NCI-H460 (cell line): ENCODE measurements around the gene RNASE1. TPM values are rescaled to one million over a fixed set of nuclear protein-coding genes. Genes with fewer than 3 reads are reported as not detected.
"Not testable (repeated sequence)": the region's sequence is repeated elsewhere in the genome, so short reads cannot be mapped to it uniquely, and the experiment has no call there.

Experiments used
- DNase-seq: peaks from one replicate; pipeline ENCODE4 v3.0.0-alpha.2; 2016; ENCODE audit warnings: low read depth; ENCODE audit errors: extremely low read depth
- total RNA-seq: library from RNA; depleted of rRNA; stranded (reverse); fragments of >200 nt; shearing (Covaris generic); gene quantifications from 2 replicates; pipeline ENCODE4 v1.2.3, GENCODE V29; 2014; rRNA removed

RNASE1 gene
- total RNA-seq, 1 experiment from 2014 or later = not detected

GRCh38 chr14:20775043-20775442 is 27.6 kb downstream of the RNASE1 start:
- DNase-seq = no peak

GRCh38 chr14:20774258-20774824 is 28.3 kb downstream of the RNASE1 start:
- no peak for DNase-seq

GRCh38 chr14:20772650-20773049 is 30.0 kb downstream of the RNASE1 start:
- DNase-seq = no peak

- DNase-seq = no peak
These were observed 33.2 kb downstream of the RNASE1 start for GRCh38 chr14:20769421-20769820.

DNA sequence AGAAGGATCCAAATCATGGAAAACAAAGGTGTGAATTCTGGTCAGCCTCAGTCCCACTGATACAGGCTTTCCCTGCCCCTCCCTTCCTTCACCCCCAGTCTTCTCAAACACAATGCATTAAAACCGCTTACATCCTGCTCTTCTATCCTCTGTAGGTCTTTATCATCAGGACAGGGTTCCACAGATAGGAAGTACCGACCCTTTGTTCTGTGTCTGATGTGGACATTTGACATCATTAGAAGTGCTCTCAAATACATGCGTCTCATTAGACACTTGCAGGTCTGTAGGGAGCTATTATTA is 34.1 kb downstream of the RNASE1 start:
- no peak for DNase-seq

- no peak for DNase-seq
These were observed 41.7 kb downstream of the RNASE1 start for GRCh38 chr14:20760950-20761349.

DNA sequence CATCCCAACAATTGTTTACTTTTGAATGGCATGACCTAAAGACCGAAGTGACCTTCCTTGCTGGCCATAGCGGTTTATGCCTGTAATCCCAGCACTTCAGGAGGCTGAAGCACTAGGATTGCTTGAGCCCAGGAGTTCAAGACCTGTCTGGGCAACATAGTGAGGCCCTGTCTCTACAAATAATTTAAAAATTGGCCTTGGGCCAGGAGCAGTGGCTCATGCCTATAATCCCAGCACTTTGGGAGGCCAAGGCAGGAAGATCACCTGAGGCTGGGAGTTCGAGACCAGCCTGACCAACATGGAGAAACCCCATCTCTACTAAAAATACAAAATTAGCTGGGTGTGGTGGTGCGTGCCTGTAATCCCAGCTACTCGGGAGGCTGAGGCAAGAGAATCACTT is 43.2 kb downstream of the RNASE1 start:
- DNase-seq = not testable (repeated sequence)

DNA sequence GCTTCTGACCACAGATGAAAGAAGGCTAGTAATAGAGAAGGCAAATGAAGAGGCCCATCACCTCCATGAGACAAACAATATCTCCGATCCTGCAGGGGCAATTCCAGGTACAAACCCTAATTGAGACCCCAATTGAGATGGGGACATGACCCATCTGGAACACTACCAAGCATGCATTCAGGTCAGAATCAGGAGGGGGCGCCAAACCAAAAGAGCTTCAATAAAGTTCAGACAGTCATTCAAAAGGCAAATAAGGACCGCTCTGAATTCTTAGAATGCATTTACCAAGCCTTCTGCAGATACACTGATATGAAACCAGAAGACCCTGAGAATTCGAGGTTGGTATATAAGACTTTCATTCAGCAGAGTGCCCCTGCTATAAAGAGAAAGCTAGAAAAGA is 44.7 kb downstream of the RNASE1 start:
- no peak for DNase-seq

DNA sequence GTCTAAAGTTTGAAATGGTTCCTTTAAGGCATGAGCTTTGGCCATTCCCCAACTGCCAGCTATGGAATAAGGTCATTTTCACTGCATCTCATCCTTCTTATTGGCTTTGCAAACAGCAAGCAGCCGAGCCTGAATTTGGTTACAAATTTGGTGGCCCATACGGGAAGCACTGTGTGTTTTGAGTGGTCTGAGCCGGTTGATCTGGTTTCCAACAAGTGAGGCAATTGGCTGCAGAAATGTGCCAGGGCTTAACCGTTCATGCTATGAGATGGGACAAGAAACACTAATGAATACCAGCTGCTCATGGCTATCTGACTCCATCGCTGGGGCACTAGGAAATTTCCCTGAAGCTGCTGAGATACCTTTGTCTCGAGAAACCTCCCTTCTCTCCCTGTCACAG is 47.6 kb downstream of the RNASE1 start:
- DNase-seq = no peak

DNA sequence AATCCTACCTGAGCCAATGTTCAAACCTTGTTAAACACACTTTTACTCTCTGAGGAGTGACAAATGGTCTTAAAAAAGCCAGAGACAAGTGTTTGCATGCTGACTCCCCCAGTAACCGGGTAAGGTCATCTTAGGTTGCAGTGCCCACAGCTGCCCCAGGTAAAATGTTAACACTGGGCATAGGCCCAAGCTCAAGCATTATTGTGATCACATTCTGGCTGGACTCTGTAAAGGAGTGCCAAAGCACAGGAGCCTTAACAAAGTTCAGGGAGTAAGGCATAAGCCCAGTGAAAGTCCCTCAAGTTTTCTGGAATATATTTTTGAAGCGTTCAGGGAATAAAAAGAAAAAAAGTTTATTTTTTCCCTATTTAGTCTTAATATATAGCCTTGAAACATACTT is 48.3 kb downstream of the RNASE1 start:
- no peak for DNase-seq

DNA sequence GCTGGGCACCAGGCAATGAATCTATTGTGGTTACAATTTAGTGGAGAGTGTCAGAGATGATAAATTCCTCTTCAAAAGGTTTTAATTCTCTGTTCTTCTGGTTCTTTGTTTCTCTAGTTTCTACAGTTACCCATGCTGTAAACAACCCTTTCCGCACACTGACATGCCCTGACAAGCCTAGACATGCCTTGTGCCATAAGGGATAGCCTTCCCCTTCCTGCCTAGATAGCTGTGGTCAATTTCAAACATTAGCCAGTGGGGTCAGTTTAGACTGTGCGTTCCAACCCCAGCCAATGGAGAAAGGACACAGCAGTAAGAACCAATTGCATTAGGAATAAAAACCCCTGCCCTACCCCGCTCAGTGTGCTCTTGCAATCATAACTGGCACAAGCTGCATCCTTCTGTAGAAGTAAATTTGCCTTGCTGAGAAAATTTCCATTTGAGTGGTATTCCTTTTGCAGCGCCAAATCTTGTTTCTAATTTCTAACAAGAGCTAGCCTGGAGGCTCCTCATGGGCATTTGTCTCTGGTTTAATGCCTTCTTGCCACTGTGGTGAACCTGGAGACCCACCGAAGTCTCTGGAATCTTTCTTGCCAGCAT is 50.6 kb downstream of the RNASE1 start:
- no peak for DNase-seq

Other genes starting within 250 kb of the RNASE1 start
- not detected in 2 replicates for gene RNASE9, start 241.8 kb downstream of the RNASE1 start, total RNA-seq
- gene RNASE11, start 214.8 kb downstream of the RNASE1 start, total RNA-seq = not detected in 2 replicates
- gene RNASE12, start 211.5 kb downstream of the RNASE1 start, total RNA-seq = not detected in 2 replicates
- gene OR6S1, start 161.2 kb downstream of the RNASE1 start, total RNA-seq = not detected in 2 replicates
- 22.9 and 36.7 TPM in 2 replicates for gene RNASE4, start 118.3 kb downstream of the RNASE1 start, total RNA-seq
- 12.5 and 14.7 TPM in 2 replicates for gene ANG, start 114.1 kb downstream of the RNASE1 start, total RNA-seq
- gene EDDM3A, start 57.0 kb downstream of the RNASE1 start, total RNA-seq = not detected in 2 replicates
- not detected in 2 replicates for gene EDDM3B, start 34.4 kb downstream of the RNASE1 start, total RNA-seq
- gene RNASE6, start 21.6 kb downstream of the RNASE1 start, total RNA-seq = 0.20 TPM in 1 of 2 replicates, not detected in the other
- not detected in 2 replicates for gene RNASE3, start 88.5 kb upstream of the RNASE1 start, total RNA-seq
- gene RNASE2, start 152.6 kb upstream of the RNASE1 start, total RNA-seq = not detected in 2 replicates
- 76.6 and 80.5 TPM in 2 replicates for gene METTL17, start 187.1 kb upstream of the RNASE1 start, total RNA-seq
- not detected in 2 replicates for gene SLC39A2, start 196.4 kb upstream of the RNASE1 start, total RNA-seq
- gene NDRG2, start 222.2 kb upstream of the RNASE1 start, total RNA-seq = 3.4 and 5.0 TPM in 2 replicates
- not detected in 2 replicates for gene TPPP2, start 227.4 kb upstream of the RNASE1 start, total RNA-seq
- not detected in 2 replicates for gene RNASE13, start 232.0 kb upstream of the RNASE1 start, total RNA-seq
- gene RNASE7, start 239.5 kb upstream of the RNASE1 start, total RNA-seq = not detected in 2 replicates